HepG2 (cell line): ENCODE measurements around the gene ZNF546. TPM values are rescaled to one million over a fixed set of nuclear protein-coding genes. Genes with fewer than 3 reads are reported as not detected.

ENCODE experiments used
- FOXP1 ChIP-seq, 2 experiments: fragments of 450-650 bp in 1 of 2; IDR thresholded peaks; 2 replicates each; pipeline ENCODE4 v1.6.1; 2017 to 2018; ENCODE audit warnings: antibody characterized with exemption in 1 of 2
- GTF3A ChIP-seq: sonication (generic); formaldehyde crosslinking; conservative IDR thresholded peaks from 2 replicates; pipeline ENCODE4 v1.4.0; 2020; ENCODE audit warnings: mild to moderate bottlenecking, missing genetic modification reagents
- HIC2 ChIP-seq: sonication (generic); formaldehyde crosslinking; IDR thresholded peaks from 2 replicates; pipeline ENCODE4 v1.9.0; 2022; ENCODE audit warnings: low read depth, missing genetic modification reagents
- HMG20A ChIP-seq: IDR thresholded peaks from 2 replicates; pipeline ENCODE4 v1.6.1; 2016; ENCODE audit warnings: borderline replicate concordance
- IRF9 ChIP-seq: sonication (generic); formaldehyde crosslinking; IDR thresholded peaks from 2 replicates; pipeline ENCODE4 v1.8.0; 2022; ENCODE audit warnings: missing genetic modification reagents, mild to moderate bottlenecking, borderline replicate concordance
- MXI1 ChIP-seq: IDR thresholded peaks from 3 replicates; pipeline ENCODE4 v1.6.1; 2012; ENCODE audit warnings: low read depth, low read length, inconsistent platforms, borderline replicate concordance
- NFRKB ChIP-seq: fragments of 450-650 bp; IDR thresholded peaks from 2 replicates; pipeline ENCODE4 v1.6.1; 2017
- ZBTB4 ChIP-seq: sonication (generic); formaldehyde crosslinking; IDR thresholded peaks from 2 replicates; pipeline ENCODE4 v1.4.0; 2020; ENCODE audit warnings: missing genetic modification reagents, mild to moderate bottlenecking, borderline replicate concordance
- ZFP62 ChIP-seq: sonication (generic); formaldehyde crosslinking; IDR thresholded peaks from 2 replicates; pipeline ENCODE4 v1.4.0; 2020; ENCODE audit warnings: missing genetic modification reagents
- ZNF280D ChIP-seq: sonication (generic); formaldehyde crosslinking; IDR thresholded peaks from 2 replicates; pipeline ENCODE4 v1.5.1; 2020; ENCODE audit warnings: mild to moderate bottlenecking, missing genetic modification reagents
- ZNF597 ChIP-seq: sonication (generic); formaldehyde crosslinking; IDR thresholded peaks from 2 replicates; pipeline ENCODE4 v1.5.0; 2020; ENCODE audit warnings: missing genetic modification reagents
- ZNF609 ChIP-seq: sonication (generic); formaldehyde crosslinking; IDR thresholded peaks from 2 replicates; pipeline ENCODE4 v1.4.0; 2020; ENCODE audit warnings: mild to moderate bottlenecking, missing genetic modification reagents, borderline replicate concordance
- polyA plus RNA-seq, 8 experiments: library from polyadenylated mRNA; depleted of rRNA in 3 of 8; stranded (reverse) in 7 of 8; unstranded in 1 of 8; fragments of >200 nt; fragmentation: Illumina TruSeq in 4 of 8; extraction: Trizol in 4 of 8; gene quantifications; 2 replicates each; pipeline versions ENCODE4 v1.2.1 to v1.2.3, GENCODE V29; 2011 to 2016; ENCODE audit warnings: low read depth in 4 of 8, missing spikeins in 1 of 8, mixed read lengths in 1 of 8; ENCODE audit not compliant: insufficient read depth in 1 of 8
- total RNA-seq, 5 experiments: library from RNA; depleted of rRNA; stranded (reverse); fragments of >200 nt; fragmentation: Illumina TruSeq; extraction: Trizol; gene quantifications; 2 replicates each; pipeline ENCODE4 v1.2.3, GENCODE V29; 2016; ENCODE audit warnings: low read depth in 1 of 5

Gene ZNF546
- total and polyA plus RNA-seq, 2 of the 13 experiments (the other 11 are each of a cell fraction or from before 2014, with no cell fraction given) = 2.2 to 4.1 TPM

GRCh38 chr19:39970675-39971379 is 26.0 kb upstream of the ZNF546 start, which contains the start of gene PSMC4 (continued):
- peak; percentile 93; the same call in 2 of the 3 replicates for TF ChIP-seq MXI1
- no peak for TF ChIP-seq ZNF280D
- no peak for TF ChIP-seq FOXP1 (IDR thresholded peaks at IDR 0.05)
- TF ChIP-seq FOXP1 (CRISPR knock-in tag; IDR thresholded peaks at IDR 0.05) = 0 out of 2 replicates have a peak, but pooled peaks have one; percentile 13
- peak; percentile 72; the same call in 1 of the 2 replicates for TF ChIP-seq HIC2 (CRISPR knock-in tag)
- TF ChIP-seq ZNF597 (CRISPR knock-in tag) = no peak
- TF ChIP-seq ZBTB4 = peak; percentile 98
- no peak for TF ChIP-seq IRF9 (CRISPR knock-in tag)
- peak; percentile 34; the same call in 1 of the 2 replicates for TF ChIP-seq ZFP62 (CRISPR knock-in tag)
- no peak for TF ChIP-seq NFRKB
- TF ChIP-seq ZNF609 (CRISPR knock-in tag) = peak; percentile 70; the same call in 1 of the 2 replicates
- TF ChIP-seq HMG20A (CRISPR knock-in tag) = peak; percentile 54; the same call in 1 of the 2 replicates
- TF ChIP-seq GTF3A (CRISPR knock-in tag) = no peak
